ENCODE data around the gene EXOC6.

GRCh38 chr10:93086289-93086688, 238.0 kb downstream of the EXOC6 start:
- TF ChIP-seq CBX1 (IDR thresholded peaks at IDR 0.05; ENCODE audit: low read depth) (no peak), ZNF740 (CRISPR knock-in tag; IDR thresholded peaks at IDR 0.05) (no peak), CTCF (CRISPR knock-in tag; IDR thresholded peaks at IDR 0.05) (no peak), TRIM22 (IDR thresholded peaks at IDR 0.05) (no peak), NBN (conservative IDR thresholded peaks at IDR 0.05) (no peak), MAFG (CRISPR knock-in tag; IDR thresholded peaks at IDR 0.05) (no peak), ZNF558 (CRISPR knock-in tag; IDR thresholded peaks at IDR 0.05; ENCODE audit: borderline replicate concordance) (no peak)
